ENCODE data around the gene RIC1. TPM values are rescaled to one million over a fixed set of nuclear protein-coding genes. Genes with fewer than 3 reads are reported as not detected.

Gene RIC1
- total RNA-seq, 1 donor from 2014 or later = 9.7 TPM

DNA sequence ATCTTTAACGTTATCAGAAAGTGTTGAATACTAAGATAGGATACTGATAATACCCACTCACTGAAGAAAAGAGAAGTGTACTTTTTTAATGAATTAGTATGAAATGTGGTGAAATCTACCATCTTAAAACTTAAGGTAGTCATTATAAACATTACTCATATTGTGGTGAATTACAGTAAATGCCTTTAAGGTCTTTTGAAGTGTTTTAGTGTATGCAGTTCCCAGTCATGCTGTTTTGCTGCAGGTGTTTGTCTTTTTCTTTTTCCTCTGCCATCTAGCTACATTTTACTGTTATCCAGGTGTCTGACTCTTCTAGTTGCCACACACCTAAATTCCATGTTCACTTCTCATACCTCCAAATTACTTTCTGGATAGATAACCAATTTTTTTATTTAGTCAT is 131.4 kb downstream of the RIC1 start:
- H3K27ac Mint-ChIP-seq (ENCODE audit: unreplicated experiment) = no peak overlapping the region
- no peak for DNase-seq
- H3K36me3 Mint-ChIP-seq (ENCODE audit: unreplicated experiment) = no peaks in the 10 kb centered on the region
- TF ChIP-seq, protein P1, sequence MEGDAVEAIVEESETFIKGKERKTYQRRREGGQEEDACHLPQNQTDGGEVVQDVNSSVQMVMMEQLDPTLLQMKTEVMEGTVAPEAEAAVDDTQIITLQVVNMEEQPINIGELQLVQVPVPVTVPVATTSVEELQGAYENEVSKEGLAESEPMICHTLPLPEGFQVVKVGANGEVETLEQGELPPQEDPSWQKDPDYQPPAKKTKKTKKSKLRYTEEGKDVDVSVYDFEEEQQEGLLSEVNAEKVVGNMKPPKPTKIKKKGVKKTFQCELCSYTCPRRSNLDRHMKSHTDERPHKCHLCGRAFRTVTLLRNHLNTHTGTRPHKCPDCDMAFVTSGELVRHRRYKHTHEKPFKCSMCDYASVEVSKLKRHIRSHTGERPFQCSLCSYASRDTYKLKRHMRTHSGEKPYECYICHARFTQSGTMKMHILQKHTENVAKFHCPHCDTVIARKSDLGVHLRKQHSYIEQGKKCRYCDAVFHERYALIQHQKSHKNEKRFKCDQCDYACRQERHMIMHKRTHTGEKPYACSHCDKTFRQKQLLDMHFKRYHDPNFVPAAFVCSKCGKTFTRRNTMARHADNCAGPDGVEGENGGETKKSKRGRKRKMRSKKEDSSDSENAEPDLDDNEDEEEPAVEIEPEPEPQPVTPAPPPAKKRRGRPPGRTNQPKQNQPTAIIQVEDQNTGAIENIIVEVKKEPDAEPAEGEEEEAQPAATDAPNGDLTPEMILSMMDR (IDR thresholded peaks at IDR 0.05; ENCODE audit: partially characterized antibody, unreplicated experiment) = no peak
- no peaks in the 10 kb centered on the region for H3K4me1 Mint-ChIP-seq (ENCODE audit: low read depth, unreplicated experiment)
- no peaks in the 10 kb centered on the region for H3K9me3 Mint-ChIP-seq (ENCODE audit: unreplicated experiment)
- H3K27me3 Mint-ChIP-seq (ENCODE audit: unreplicated experiment) = no peaks in the 10 kb centered on the region
- no peak overlapping the region for H3K4me3 Mint-ChIP-seq (ENCODE audit: unreplicated experiment)

DNA sequence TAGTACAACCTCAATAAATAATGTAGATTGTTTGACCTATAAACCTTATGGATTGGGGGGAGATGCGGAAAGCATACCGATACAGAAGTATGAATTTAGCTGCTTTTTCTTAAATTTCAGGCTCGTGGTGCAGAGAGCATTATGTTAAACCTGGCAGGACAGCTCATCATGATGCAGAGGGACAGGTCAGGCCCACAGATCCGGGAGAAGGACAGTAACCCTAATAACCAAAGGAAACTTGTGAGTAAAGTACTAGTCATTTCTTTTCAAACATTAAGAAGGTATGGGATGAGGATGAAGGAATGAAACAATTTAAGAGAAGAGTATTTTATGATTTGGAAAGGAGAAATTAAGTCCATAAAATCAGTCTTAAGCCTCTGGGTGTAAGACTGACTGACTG is 133.5 kb downstream of the RIC1 start:
- no peaks in the 10 kb centered on the region for H3K9me3 Mint-ChIP-seq (ENCODE audit: unreplicated experiment)
- H3K4me1 Mint-ChIP-seq (ENCODE audit: low read depth, unreplicated experiment) = no peaks in the 10 kb centered on the region
- H3K36me3 Mint-ChIP-seq (ENCODE audit: unreplicated experiment) = no peaks in the 10 kb centered on the region
- no peaks in the 10 kb centered on the region for H3K27me3 Mint-ChIP-seq (ENCODE audit: unreplicated experiment)
- TF ChIP-seq, protein P1 (IDR thresholded peaks at IDR 0.05; ENCODE audit: partially characterized antibody, unreplicated experiment) = no peak
- no peak for DNase-seq
- H3K27ac Mint-ChIP-seq (ENCODE audit: unreplicated experiment) = no peak overlapping the region
- H3K4me3 Mint-ChIP-seq (ENCODE audit: unreplicated experiment) = no peak overlapping the region

DNA sequence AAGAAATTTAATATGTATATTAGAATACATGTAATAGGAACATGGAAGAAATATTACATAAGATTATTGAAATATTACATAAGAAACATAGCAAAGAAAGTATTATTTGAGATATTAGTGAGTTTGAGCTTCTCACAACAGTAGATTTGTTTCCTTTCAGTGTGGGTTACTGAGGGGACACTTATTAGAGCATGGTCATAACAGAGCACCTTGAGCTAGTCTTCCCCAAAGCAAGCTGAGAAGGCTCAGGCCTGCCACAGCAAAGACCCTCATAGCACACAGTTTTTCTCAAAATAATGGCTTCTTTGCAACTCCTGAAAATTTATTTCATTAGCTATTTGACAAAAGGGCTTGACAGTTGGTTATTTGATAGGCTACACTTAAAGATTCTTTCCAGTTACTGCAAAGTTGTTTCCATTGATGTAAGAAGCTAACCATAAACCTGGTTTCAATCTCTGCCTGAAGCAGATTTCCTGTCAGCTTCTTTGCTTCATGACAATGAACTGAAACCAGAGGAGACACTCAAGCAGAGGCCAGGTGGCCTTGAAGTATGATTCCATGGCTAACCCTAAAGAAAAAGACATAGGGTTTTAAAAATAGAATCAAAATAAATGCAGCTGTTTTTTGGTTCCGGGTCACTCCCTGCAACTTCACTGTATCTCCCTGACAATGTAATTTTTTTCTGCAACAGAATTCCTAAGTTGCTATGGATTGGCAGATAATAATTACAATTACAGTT is 135.4 kb downstream of the RIC1 start:
- no peak for DNase-seq
- H3K4me3 Mint-ChIP-seq (ENCODE audit: unreplicated experiment) = no peak overlapping the region
- no peak overlapping the region for H3K27ac Mint-ChIP-seq (ENCODE audit: unreplicated experiment)
- TF ChIP-seq, protein P1 (IDR thresholded peaks at IDR 0.05; ENCODE audit: partially characterized antibody, unreplicated experiment) = no peak
- H3K27me3 Mint-ChIP-seq (ENCODE audit: unreplicated experiment) = no peaks in the 10 kb centered on the region
- H3K9me3 Mint-ChIP-seq (ENCODE audit: unreplicated experiment) = no peaks in the 10 kb centered on the region
- H3K4me1 Mint-ChIP-seq (ENCODE audit: low read depth, unreplicated experiment) = no peaks in the 10 kb centered on the region
- no peaks in the 10 kb centered on the region for H3K36me3 Mint-ChIP-seq (ENCODE audit: unreplicated experiment)

DNA sequence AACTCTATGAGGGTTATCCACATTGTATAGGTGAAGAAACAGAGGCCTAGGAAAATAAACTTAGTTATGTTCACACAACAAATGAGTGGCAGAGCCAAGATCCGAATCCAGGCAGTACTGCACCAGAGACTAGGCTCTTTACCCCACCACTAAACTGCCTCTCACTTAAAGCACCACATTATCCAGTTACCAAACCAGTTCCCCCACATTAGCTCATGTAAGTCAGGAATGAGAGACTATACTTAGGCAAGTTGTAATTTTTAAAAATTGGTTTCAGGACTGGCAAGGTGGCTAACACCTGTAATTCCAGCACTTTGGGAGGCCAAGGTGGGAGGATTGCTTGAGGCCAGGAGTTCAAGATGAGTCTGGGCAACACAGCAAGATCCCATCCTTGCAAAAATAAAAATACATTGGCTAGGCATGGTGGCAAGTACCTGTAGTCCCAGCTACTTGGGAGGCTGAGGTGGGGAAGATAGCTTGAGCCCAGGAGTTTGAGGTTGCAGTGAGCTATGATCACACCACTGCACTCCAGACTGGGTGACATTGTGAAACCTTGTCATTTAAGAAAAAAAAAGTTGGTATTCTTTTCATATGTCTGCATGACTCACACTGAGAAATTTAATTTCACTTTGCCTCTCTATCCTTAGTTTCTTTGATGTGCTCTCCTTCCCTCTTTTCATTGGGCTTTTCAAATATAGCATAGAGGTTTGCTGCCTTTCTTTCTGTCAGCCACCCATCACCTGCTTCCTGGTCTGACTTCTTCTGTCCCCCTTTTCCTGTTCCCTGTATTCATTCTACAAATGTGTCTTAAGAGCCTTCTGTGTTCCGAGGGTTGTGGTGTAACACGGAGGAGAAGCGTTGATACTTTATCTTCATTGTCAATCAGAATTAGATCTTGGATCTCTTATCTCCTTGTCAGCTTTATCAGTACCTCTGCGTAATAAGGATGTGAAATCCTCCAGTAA is 139.3 kb downstream of the RIC1 start:
- no peaks in the 10 kb centered on the region for H3K9me3 Mint-ChIP-seq (ENCODE audit: unreplicated experiment)
- H3K4me1 Mint-ChIP-seq (ENCODE audit: low read depth, unreplicated experiment) = no peaks in the 10 kb centered on the region
- H3K4me3 Mint-ChIP-seq (ENCODE audit: unreplicated experiment) = no peak overlapping the region
- no peak for DNase-seq
- no peaks in the 10 kb centered on the region for H3K27me3 Mint-ChIP-seq (ENCODE audit: unreplicated experiment)
- H3K27ac Mint-ChIP-seq (ENCODE audit: unreplicated experiment) = no peak overlapping the region
- TF ChIP-seq, protein P1 (IDR thresholded peaks at IDR 0.05; ENCODE audit: partially characterized antibody, unreplicated experiment) = no peak
- no peaks in the 10 kb centered on the region for H3K36me3 Mint-ChIP-seq (ENCODE audit: unreplicated experiment)
